ENCODE data around the gene RUVBL1. TPM values are rescaled to one million over a fixed set of nuclear protein-coding genes. Genes with fewer than 3 reads are reported as not detected.
A peak's percentile ranks its signal among the peaks of the same experiment; 100 is the strongest.

The RUVBL1 gene
- total RNA-seq, 1 experiment from 2014 or later, result 135 TPM

- no peaks in the 10 kb centered on the region for H3K9me3 ChIP-seq (replicated peaks)
- H3K36me3 ChIP-seq, result peaks cover 42% of the 10 kb centered on the region
- peak overlapping the region; percentile 75 for H3K27ac ChIP-seq
- no peaks in the 10 kb centered on the region; the same call in 1 of the 2 replicates for H3K27me3 ChIP-seq
- peak in 1 of 2 experiments; percentile 34 for DNase-seq
- H3K4me1 ChIP-seq, result peaks cover 5% of the 10 kb centered on the region; the same call in 1 of the 2 replicates
- H3K4me3 ChIP-seq, result peak overlapping the region; percentile 93
Observed at GRCh38 chr3:128052595-128053351, 70.8 kb downstream of the RUVBL1 start.

- peaks cover 37% of the 10 kb centered on the region for H3K36me3 ChIP-seq
Observed at GRCh38 chr3:128051837-128052594, 71.6 kb downstream of the RUVBL1 start, which contains the start of gene SEC61A1. SEC61A1 (plus strand) TSS chr3:128052437; CDS start chr3:128052553, 116 bp downstream.

GRCh38 chr3:128051459-128051836, 72.2 kb downstream of the RUVBL1 start:
- peaks cover 31% of the 10 kb centered on the region for H3K36me3 ChIP-seq
- no peak for DNase-seq
- H3K27ac ChIP-seq, result peak overlapping the region; percentile 35
- H3K4me1 ChIP-seq, result peaks cover 5% of the 10 kb centered on the region; the same call in 1 of the 2 replicates
- H3K4me3 ChIP-seq, result peak overlapping the region; percentile 93
- H3K27me3 ChIP-seq, result no peaks in the 10 kb centered on the region; the same call in 1 of the 2 replicates
- no peaks in the 10 kb centered on the region for H3K9me3 ChIP-seq (replicated peaks)

More at GRCh38 chr3:128051837-128052594, 71.6 kb downstream of the RUVBL1 start, which contains the start of gene SEC61A1:
- H3K4me3 ChIP-seq, result peak within 1 kb of the TSS; percentile 93
- peak within 1 kb of the TSS; percentile 75 for H3K27ac ChIP-seq
- H3K9me3 ChIP-seq (replicated peaks), result no peaks in the 10 kb centered on the region
- H3K27me3 ChIP-seq, result no peaks in the 10 kb centered on the region; the same call in 1 of the 2 replicates
- H3K4me1 ChIP-seq, result peaks cover 5% of the 10 kb centered on the region; the same call in 1 of the 2 replicates
- peak; percentile 93 for DNase-seq

- Histone ChIP-seq H3K4me1 (peaks cover 5% of the 10 kb centered on the region; the same call in 1 of the 2 replicates), H3K27me3 (no peaks in the 10 kb centered on the region; the same call in 1 of the 2 replicates), H3K4me3 (no peak overlapping the region), H3K9me3 (replicated peaks) (no peaks in the 10 kb centered on the region), H3K27ac (no peak overlapping the region), H3K36me3 (peaks cover 22% of the 10 kb centered on the region)
- DNase-seq, result no peak
Observed at GRCh38 chr3:128050597-128050996, 73.0 kb downstream of the RUVBL1 start.

- no peaks in the 10 kb centered on the region; the same call in none of the 2 replicates for H3K9me3 ChIP-seq (replicated peaks)
- no peak overlapping the region for H3K4me3 ChIP-seq
- H3K36me3 ChIP-seq, result no peaks in the 10 kb centered on the region
- H3K27me3 ChIP-seq, result no peaks in the 10 kb centered on the region
- no peaks in the 10 kb centered on the region for H3K4me1 ChIP-seq
- DNase-seq, result no peak
- H3K27ac ChIP-seq, result no peak overlapping the region
Observed at GRCh38 chr3:128041344-128041743, 82.3 kb downstream of the RUVBL1 start.

GRCh38 chr3:128040660-128041059, 83.0 kb downstream of the RUVBL1 start:
- no peaks in the 10 kb centered on the region for H3K36me3 ChIP-seq
- no peak overlapping the region for H3K27ac ChIP-seq
- H3K4me1 ChIP-seq, result no peaks in the 10 kb centered on the region
- no peaks in the 10 kb centered on the region for H3K27me3 ChIP-seq
- no peaks in the 10 kb centered on the region; the same call in none of the 2 replicates for H3K9me3 ChIP-seq (replicated peaks)
- H3K4me3 ChIP-seq, result no peak overlapping the region
- DNase-seq, result no peak

GRCh38 chr3:128040041-128040440, 83.6 kb downstream of the RUVBL1 start:
- no peak for DNase-seq
- Histone ChIP-seq H3K4me3 (no peak overlapping the region), H3K4me1 (no peaks in the 10 kb centered on the region), H3K9me3 (replicated peaks) (no peaks in the 10 kb centered on the region; the same call in none of the 2 replicates), H3K27ac (no peak overlapping the region), H3K36me3 (no peaks in the 10 kb centered on the region), H3K27me3 (no peaks in the 10 kb centered on the region)

GRCh38 chr3:128036119-128036518, 87.5 kb downstream of the RUVBL1 start:
- no peaks in the 10 kb centered on the region for H3K36me3 ChIP-seq
- no peak for DNase-seq

GRCh38 chr3:128033102-128033501, 90.5 kb downstream of the RUVBL1 start:
- H3K36me3 ChIP-seq, result no peaks in the 10 kb centered on the region
- H3K9me3 ChIP-seq (replicated peaks), result no peaks in the 10 kb centered on the region; the same call in 1 of the 2 replicates
- H3K4me3 ChIP-seq, result no peak overlapping the region
- no peak overlapping the region for H3K27ac ChIP-seq
- DNase-seq, result no peak
- H3K27me3 ChIP-seq, result no peaks in the 10 kb centered on the region; the same call in 1 of the 2 replicates
- H3K4me1 ChIP-seq, result no peaks in the 10 kb centered on the region

More at GRCh38 chr3:128036119-128036518, 87.5 kb downstream of the RUVBL1 start:
- Histone ChIP-seq H3K4me1 (no peaks in the 10 kb centered on the region), H3K4me3 (no peak overlapping the region), H3K27ac (no peak overlapping the region), H3K9me3 (replicated peaks) (no peaks in the 10 kb centered on the region; the same call in 1 of the 2 replicates), H3K27me3 (no peaks in the 10 kb centered on the region; the same call in 1 of the 2 replicates)

Other genes with a start within 250 kb of the RUVBL1 start
- not detected in 2 replicates for gene KBTBD12, start 208.6 kb downstream of the RUVBL1 start, total RNA-seq (2014; rRNA removed; shearing (Covaris generic))
- gene SEC61A1, start 71.4 kb downstream of the RUVBL1 start, total RNA-seq (2014; rRNA removed; shearing (Covaris generic)), result 148 TPM in 2 replicates
- 10.6 and 11.4 TPM in 2 replicates for gene EEFSEC, start 29.7 kb upstream of the RUVBL1 start, total RNA-seq (2014; rRNA removed; shearing (Covaris generic))